GM12872 (cell line): ENCODE data around the gene MICAL3.

Experiments
- CTCF ChIP-seq: IDR thresholded peaks from 3 replicates; pipeline ENCODE4 v1.5.1; 2011; ENCODE audit warnings: low read depth, mild to moderate bottlenecking, low read length, moderate library complexity; ENCODE audit not compliant: insufficient read depth

Gene MICAL3

DNA sequence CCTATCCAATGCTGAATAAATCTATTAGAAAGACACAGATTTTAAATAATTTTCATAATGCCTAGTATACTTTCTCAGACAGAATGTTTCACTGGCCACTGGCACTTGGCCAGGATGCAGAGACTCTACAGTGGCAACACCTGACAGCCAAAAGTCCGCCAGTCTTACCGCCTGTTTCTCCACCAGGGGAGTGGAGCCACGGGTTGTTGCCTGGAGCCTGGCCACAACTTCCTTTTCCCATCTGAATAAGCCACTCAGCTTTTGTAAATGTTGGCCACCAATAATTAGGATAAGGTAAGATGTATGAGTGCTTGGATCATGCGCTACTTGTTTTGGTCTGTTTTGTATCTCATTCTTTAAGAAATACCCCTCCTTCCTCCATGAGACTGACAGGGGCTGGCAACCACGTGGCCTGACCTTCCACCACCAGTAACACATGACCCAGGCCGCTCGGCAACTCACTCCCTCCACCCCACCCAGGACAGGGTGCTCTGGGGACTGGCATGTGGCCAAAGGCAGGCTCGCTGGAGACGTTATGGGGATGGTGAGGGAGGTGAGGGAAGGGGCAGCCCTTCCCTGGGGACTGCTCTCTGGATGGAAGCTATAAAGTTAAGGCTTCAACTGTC, 157.1 kb downstream of the MICAL3 start:
- TF ChIP-seq CTCF, result no peak

- TF ChIP-seq CTCF, result no peak
Measured at GRCh38 chr22:17866621-17867020, 157.7 kb downstream of the MICAL3 start.

GRCh38 chr22:17866127-17866526, 158.2 kb downstream of the MICAL3 start:
- no peak for TF ChIP-seq CTCF

GRCh38 chr22:17865183-17866055, 158.9 kb downstream of the MICAL3 start:
- TF ChIP-seq CTCF, result no peak

DNA sequence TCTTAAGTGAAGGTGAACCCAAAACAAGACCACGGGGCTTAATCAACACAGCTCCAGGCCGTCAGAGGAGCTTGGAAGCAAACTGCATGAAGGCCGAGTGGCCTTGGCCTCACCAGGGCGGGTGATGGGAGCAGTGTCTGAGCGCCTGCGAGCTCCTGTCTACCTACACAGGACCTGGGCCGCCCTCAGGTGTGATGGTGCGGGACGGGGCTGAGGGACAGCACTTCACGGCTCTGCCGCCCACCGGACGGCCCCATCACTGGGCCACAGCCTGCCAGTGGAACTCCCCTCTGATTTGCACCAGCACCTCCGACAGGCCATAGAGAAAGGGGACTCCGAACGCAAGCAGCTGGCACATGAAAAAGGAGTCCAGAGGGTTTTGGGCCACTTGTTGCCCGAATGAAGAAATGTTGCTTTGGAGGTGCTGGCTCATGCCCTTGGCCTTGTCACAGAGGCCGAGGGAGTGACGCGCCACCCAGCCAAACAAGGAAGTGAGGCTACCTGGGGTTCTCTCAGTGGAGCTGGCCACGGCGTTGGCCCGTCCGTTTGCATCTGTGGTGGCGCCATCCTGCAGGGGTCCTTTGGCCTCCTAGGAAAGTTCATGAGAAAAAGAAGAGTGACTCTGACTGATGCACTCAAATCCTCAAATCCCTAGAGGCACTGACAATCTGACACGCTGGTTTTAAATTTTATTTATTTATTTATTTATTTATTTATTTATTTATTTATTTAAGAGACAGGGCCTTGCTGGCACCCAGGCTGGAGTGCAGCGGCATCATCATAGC, 159.8 kb downstream of the MICAL3 start:
- TF ChIP-seq CTCF, result no peak

- no peak for TF ChIP-seq CTCF
Measured at GRCh38 chr22:17862646-17863181, 161.6 kb downstream of the MICAL3 start.

GRCh38 chr22:17861909-17862308, 162.5 kb downstream of the MICAL3 start:
- TF ChIP-seq CTCF, result no peak
